CD4-positive, alpha-beta T cell treated with Interleukin-2 at 100 ng/mL for 4 hours (primary cell): ENCODE results near the gene TRERF1.

Experiments used
- DNase-seq: peaks from one replicate; pipeline ENCODE4 v3.0.0-alpha.2; 2020; ENCODE audit warnings: low spot score

TRERF1 gene

GRCh38 chr6:42184475-42184874, 267.3 kb downstream of the TRERF1 start:
- no peak for DNase-seq

GRCh38 chr6:42182101-42182500, 269.6 kb downstream of the TRERF1 start:
- no peak for DNase-seq

- DNase-seq = no peak
These were observed 271.8 kb downstream of the TRERF1 start for GRCh38 chr6:42179945-42180313.

GRCh38 chr6:42179261-42179944, 272.3 kb downstream of the TRERF1 start:
- DNase-seq = no peak

GRCh38 chr6:42177514-42178364, 274.0 kb downstream of the TRERF1 start:
- no peak for DNase-seq

GRCh38 chr6:42176981-42177380, 274.7 kb downstream of the TRERF1 start:
- DNase-seq = no peak

- DNase-seq = no peak
These were observed 275.9 kb downstream of the TRERF1 start for GRCh38 chr6:42175860-42176259.
